NCI-H128 (cell line): ENCODE data around the gene FLNC.

Experiments used
- DNase-seq: peaks from one replicate; lab custom pipeline; 2025; ENCODE audit not compliant: unreplicated experiment; lab: John Stamatoyannopoulos, UW

FLNC gene

DNA sequence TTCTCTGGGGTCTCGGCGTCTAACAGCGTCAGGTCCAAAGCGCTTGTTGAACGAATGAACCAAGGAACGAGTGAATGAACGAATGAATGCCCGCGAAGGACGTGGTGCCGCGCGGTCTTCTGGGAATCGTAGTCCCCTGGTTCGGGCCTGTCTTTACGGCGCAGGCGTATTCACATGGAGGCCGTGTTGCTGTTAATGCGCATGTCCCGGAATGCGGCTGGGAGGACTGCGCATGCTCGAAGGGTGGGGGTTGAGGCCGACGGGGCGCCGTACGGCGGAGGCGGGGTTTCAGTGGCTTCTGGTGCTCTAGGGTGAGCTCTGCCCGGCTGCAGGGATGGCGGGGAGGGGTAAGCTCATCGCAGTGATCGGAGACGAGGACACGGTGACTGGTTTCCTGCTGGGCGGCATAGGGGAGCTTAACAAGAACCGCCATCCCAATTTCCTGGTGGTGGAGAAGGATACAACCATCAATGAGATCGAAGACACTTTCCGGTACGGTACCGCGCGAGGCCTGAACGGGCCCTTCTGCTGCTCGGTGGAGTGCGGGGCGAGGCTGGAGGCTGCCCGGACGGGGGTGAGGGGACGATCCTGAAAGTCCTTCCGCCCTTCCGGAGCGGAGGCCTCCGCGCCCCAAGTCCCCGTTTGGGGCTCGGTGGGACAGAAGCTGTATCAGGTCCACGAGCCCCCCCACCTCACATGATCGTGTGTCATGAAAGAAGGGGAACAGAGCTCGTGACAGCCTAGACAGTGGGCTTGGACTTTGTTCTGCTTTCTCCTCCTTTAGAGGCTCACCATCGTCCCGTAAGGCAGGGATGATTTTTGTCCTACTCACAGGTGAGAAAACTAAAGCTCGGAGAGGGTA lies 32.6 kb downstream of the FLNC start, which contains the start of gene ATP6V1F:
Gene ATP6V1F, plus strand, starts transcription at position 286 of the 862 bp plus-strand sequence. Its CDS starts 49 bp downstream, at position 335.
- DNase-seq = peak; percentile 93

DNA sequence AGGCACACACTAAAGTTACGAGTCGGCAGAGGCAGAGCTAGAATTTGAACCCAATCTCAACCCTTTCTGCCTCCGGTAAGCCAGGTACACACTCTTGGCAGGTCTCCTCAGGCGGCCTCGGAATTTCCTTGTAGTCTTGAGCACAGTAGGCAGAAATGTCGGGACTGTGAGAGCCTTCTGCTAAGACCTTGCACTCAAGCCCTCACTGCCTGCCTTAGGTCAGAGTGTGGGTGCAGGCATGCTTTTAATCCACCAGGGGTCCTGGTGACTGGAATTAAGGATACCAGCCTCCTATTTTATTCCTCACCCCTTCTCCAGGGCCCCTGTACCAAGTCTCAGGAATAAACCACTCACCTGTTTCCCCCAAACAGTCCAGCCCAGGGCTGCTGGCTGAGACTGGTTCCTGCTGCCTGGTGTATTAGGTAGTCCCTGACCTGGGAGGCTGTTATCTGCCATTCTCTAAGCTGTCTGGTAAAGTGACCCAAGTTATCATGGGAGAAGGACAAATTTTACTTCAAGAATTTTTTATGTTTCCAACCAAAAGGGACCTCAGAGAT lies 33.3 kb downstream of the FLNC start:
- peak; percentile 32 for DNase-seq

DNA sequence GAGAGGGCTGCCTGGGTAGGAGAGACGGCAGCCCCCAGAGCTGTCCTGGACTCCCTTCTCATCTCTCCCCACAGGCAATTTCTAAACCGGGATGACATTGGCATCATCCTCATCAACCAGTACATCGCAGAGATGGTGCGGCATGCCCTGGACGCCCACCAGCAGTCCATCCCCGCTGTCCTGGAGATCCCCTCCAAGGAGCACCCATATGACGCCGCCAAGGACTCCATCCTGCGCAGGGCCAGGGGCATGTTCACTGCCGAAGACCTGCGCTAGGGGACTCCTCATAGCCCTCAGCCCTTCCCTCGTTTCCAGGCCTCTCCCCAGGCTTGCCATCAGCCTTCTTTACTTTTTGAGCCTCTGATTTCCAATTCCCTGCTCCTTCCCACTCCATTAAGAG lies 35.1 kb downstream of the FLNC start:
- no peak for DNase-seq

DNA sequence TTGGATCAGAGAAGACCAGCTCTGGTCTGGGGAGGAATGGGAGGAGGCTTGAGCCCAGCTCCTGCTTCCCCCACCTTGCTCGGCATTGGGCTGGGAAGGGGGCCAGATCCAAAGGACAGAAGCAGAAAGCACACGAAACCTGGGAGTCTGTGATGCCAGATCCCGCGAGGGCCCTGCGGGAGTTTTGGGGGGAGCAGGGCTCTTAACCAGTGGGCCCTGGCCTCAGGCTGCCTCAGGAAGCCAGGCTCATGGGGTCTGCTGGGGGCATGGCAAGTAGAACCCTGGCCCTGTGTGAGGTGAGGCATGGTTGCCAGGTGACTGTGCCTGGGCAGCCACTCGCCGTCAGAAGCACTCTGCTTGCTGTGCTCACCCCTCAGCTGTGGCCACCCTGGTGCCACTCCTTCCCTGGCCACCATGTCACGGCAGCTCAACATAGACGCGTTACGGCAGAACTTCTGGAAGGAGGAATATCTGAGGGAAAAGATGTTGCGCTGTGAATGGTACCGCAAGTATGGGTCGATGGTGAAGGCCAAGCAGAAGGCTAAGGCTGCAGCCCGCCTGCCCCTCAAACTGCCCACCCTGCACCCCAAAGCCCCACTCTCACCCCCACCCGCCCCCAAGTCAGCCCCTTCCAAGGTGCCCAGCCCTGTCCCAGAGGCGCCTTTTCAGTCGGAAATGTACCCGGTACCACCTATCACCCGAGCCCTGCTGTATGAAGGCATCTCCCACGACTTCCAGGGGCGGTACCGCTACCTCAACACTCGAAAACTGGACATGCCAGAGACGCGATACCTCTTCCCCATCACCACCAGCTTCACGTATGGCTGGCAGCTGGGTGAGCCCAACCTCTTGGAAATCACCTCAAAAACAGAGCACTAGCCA lies 36.0 kb downstream of the FLNC start:
- DNase-seq = no peak

DNA sequence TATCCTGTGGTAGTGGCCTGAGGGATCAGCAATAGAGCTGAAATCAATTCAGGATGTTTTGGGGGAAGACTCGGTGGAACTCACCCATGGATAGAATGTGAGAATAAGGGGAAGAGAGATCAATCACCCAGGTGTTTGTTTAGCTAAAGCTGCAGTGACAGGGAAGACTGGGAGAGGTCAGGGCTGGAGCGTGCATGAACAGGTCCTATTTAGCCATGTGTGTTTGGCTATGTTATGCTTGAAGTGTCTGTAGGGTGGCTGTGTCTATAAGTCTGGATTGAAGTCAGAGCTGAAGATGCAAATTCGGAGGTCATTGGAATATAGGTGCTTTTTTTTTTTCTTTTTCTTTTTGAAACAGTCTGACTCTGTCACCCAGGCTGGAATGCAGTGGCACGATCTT lies 37.0 kb downstream of the FLNC start:
- no peak for DNase-seq

DNA sequence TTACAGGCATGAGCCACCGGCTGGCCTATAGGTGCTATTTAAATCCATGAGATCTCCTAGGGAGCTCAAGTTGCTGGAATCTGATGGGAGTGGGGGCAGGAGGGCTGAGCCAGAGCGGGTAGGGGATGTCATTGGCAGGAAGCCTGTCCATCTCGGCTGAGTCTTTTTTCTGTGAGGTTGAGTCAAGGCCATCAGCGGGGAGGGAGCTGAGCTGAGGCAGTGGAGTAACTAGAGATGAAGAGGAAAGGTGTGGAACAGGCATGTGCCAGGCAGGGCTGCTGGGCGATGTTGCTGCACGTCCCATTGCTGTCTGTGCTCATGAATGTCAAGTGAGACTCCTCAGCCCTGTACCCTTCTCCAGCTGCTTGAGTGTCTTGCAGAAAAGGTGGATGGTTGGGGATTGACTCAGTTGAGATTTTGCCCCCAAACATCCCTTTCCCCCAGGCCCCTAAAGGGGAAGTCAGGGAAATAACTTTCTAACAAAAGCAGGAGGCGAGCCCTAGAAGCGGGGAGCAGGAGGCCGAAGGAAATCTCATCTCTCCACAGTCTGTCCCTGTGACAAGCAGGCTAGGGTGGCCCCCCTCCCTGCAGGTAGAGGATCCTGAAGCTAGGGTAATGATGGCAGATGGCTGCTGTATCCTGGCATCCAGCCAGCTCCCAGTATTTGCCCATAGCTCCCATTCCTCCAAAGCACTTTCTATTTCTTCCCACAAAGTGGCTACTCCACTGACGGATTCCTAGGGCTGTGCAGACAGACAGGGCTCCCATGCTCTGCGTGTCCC lies 37.8 kb downstream of the FLNC start:
- no peak for DNase-seq

DNA sequence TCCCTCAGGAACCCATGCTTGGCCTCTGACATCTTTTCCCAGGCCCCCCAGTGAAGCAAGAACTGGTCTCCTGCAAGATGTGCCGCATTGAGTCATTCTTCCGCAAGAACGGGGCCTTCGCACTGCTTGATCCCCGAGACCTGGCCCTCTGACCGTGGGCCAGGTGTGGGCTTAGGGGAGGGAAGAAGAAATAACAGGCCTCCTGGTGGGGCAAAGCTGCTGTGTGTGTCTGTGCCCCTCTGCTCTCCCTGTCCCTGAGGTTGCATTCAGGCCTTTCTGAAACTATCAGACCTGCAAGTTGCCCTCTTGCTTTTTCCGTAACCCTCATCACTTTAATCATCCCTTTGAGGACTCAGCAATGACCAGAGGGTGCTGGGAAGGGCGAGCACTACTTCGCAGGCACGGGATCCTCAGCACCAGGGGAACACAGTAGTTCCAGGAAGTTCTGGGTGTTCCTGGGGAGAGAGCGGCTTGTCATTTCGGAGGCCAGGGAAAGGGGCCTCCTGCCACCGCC lies 38.5 kb downstream of the FLNC start:
- DNase-seq = no peak

DNA sequence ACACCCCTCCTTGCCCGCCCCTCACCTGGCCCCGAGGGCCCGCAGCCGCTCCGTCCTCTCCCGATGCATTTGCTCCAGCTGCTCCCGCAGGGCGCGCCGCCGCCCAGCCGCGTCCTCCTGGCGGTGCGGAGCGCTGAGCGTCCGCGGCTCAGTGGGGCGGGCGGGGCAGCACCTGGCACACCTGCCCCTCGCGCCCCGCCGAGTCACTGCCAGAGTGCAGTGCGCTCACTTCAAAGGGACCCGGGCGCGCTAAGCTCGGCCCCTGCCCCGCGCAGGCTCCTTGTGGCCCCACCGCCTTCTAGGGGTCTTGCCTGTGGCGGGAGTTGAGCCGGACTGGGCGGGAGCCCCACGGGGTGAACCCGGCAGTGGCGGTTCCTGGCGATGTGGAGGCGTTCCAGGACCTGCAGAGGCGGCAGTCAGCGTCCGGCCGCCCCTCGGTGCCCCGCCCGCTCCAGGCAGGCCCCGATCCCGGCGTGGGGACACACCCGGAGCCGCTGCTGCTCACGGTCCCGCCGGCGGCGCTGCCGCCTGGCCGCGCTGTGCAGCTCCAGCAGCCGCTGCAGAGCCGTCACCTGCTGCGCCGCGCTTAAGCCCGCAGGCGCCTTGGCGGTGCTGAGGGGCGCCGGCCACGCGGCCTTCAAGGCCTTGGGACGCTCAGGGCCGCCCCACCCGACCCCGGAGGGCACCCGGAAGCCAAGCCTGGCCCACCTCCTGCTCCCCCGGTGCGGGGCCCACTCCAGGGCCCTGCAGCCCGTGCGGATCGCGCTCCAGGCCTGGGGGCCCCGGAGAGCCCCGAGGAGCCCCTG lies 39.1 kb downstream of the FLNC start:
- peak; percentile 49 for DNase-seq

DNA sequence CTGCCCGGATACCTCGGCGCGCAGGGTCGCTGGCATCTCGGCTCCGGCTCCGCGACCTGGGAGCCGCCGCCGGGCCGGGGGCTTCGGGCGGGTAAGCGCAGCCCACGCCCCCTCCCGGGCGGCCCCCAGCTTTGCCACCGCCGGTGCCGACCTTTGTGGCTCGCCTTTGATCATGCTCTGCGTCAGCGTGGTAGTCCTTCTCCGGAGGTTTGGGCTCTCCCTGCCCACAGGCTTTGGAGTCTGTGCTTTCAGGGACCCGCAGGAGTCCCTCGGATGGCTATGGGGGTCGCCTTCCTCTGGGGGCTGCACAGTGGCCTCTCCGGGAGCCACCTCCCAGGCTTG lies 39.7 kb downstream of the FLNC start:
- DNase-seq = no peak

DNA sequence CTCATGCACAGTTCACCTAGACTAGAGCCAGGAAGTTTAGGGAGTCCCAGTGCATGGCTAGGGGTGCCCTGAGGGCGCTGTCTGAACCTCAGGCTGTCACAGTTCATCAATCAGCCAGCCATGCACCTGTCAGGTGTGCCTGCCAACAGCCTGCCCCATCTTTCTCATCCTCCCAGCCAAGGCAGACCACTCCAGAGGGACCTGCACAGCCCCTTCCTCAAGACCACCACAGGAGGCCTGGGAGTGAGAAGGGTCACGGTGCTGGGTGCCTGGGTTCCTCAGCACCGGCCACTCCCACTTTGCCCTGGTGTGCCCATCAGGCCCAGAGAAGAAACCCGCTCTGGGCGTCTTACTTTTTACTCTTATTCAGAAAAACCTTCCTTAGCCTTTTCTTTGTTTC lies 40.8 kb downstream of the FLNC start:
- DNase-seq = no peak

DNA sequence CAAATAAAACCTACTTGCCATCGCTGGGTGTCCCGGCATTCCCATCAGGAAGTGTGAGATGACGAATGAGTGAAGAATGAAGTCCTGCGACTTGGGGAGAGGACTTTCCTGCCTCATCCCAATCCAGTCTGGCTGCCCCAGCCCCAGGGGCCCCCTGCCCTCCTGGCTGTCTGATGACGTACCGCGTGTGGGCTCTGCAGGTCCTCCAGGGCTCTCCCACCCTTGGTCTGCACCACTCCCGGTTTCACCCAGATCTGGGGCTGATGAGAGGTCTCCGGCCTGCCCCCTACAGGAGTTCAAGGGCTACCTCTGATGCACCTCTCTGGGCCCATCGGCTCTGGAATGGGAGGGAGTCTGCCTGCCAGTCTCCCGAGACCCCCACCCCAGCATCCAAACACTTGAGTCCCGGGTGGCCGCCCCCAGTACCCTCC lies 42.2 kb downstream of the FLNC start:
- no peak for DNase-seq

DNA sequence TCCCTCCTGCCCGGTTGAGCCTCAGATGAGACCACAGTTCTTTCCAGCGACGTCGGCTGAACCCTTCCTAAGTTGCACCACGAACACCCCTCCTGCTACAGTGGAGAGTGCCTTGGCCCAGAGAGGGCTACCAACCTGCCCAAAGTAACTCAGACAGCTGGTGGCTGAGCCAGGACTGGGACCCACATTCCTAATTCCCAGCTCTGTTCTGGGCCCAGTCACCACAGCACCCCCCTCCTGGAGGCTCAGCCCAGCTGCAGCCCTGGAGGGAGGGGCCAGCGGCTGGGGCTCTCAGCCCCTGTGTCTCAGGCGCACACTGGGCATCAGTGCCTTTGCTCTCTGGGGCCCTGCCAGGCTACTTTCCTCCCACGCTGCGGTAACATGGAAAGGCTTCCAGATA lies 43.0 kb downstream of the FLNC start:
- no peak for DNase-seq

DNA sequence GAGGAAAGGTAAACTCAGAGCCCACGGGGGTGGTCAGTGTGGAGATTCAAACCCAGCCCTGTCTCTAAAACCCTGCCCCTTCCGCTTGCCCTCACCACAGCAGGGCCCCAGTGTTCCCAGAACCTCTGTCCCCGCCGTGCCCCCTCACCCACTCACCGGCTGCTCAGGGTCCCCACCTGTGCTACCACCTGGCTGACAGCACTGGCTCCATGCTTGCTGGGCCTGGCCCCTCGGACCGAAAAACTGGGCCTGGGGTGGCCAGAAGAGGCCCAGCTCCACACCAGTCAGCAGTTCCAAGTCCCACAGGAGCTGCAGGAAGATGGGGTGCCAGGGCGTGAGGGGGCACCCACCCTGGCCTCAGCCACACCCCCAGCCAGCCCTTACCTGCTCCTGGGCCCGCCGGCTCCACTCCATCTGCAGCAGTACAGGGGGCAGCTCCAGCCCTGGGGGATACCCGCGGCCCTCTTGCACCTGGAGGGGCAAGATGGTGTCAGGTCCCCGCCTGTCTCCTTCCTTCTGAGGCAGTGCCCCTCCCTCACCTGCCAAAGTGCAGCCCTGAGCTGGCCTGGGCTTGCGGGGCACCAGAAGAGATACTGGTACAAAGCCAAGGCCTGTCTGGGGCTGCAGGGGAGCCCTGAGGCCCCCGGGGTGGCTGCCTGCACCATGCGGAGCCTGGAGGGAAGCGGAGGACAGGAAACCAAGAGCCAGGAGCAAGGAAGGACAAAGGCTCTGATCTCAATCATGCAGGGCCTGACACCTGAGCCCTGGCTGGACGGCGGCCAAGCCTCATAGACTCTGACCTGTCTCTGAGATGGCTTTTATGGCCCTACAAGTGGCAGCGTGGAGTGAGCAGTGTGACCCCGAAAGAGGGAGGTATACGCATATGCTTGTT lies 44.2 kb downstream of the FLNC start:
- DNase-seq = peak; percentile 57

DNA sequence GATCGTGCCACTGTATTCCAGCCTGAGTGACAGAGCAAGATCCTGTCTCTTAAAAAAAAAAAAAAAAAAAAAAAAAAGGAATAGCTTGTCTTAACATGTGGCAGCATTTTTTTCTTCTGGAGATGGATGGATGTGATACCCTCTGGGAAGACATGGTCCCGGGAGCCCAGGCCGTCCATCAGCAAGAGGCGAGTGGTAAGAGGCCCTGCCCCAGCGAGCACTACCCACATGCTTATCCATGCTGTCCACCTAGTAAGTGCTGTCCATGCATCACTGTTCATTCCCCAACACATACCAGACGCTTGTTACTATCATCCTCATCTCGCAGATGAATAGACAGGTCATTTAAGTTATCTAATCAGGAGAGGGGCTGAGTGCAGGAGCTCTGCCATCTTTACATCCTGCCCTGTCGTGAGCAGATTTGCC lies 45.3 kb downstream of the FLNC start:
- DNase-seq = no peak

DNA sequence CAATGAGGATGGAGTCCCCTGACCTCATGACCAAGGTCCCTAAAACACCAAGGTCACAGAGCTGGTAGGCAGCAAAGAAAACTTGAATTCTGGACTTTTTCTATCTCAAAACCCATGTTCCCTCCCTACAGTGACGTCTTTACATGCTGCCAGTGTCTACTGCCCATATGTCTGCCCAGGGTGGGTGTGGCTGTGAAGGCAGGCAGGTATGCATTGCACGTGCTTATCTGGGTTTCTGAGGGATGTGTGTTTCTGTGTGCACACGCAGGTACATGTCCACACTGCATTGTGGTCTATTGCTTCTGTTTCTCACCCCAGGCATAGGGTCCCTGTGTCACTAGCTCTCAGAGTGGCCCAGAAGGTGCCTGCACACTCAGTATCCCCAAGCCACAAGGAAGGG lies 45.9 kb downstream of the FLNC start:
- DNase-seq = no peak

DNA sequence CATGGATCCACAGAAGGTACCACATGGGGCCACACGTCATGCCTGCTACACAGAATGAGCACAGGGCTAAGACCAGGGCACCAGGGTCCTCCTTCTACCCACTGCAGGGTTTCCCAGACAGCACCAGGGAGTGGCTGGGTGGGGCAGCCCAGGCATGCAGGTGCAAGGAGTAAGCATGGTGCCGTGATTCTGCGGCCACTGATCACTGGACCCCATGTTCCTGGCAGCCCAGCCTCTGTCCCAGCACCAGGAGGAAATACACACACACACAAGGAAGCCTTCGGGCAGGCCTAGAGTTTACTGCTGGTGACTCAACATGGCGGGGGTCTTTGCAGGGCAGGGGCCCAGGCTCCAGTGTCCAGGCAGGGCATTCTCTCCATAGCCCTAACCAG lies 46.4 kb downstream of the FLNC start:
- DNase-seq = no peak

DNA sequence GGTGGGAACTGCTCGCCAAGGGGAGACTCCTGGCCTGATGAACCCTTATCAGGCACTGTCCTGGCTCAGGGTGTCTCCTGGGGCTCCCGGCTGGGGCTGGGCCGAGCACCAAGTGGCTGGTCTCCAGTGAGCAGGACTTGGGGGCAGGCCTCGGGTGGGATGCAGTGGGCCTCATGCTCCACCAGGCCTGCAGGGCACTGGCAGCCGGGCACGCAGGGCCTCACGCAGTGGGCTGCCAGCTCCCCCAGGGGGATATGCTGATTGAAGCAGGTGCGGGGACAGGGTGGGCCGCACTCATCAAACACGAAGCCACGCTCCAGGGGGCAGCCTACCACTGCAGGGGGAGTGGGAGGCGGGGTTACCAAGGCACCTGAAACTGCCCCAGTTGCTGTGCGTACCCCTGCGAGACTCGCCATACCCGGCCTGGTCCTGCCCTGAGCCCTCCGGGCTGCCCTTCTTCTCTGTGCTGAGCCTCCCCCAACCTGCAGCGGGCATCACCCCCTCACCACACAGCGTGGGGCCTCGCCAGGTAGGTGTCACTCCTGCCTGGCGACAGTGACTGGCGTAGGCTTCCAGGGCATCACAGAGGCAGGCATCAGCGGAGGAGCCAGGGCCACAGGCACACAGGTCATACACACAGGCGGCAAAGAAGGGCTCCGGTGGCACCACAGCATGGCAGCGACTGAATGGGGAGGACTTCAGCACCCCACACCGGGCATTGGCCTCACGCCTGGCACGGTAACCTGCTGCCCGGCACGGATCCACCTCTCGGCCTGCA lies 47.0 kb downstream of the FLNC start:
- no peak for DNase-seq

DNA sequence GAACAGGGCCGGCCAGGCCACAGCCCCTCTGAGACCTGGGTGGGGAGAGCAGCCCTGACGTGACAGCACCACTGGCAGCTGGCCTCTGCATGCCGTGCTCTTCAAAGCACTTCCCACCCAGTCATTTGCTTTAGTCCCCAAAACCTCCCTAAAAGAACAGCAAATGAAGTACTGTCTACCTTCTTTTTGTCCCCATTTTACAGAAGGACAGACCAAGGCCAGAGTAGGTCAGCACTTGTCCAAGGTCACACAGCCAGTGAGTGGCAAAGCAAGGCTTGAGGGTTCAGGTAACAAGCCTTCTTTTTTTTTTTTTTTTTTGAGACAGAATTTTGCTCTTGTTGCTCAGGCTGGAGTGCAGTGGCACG lies 47.5 kb downstream of the FLNC start:
- no peak for DNase-seq
